Activated CD8-positive, alpha-beta memory T cell treated with anti-CD3 and anti-CD28 coated beads, Interleukin-2, amount 50 U/mL, for 1 hour (primary cell): Measurements from ENCODE around the gene BCDIN3D.
"Not testable (repeated sequence)": the region's sequence is repeated elsewhere in the genome, so short reads cannot be mapped to it uniquely, and the experiment has no call there.

ENCODE experiments used
- DNase-seq: peaks from one replicate; pipeline ENCODE4 v3.0.0-alpha.2; 2020; ENCODE audit errors: extremely low read depth

The BCDIN3D gene

DNA sequence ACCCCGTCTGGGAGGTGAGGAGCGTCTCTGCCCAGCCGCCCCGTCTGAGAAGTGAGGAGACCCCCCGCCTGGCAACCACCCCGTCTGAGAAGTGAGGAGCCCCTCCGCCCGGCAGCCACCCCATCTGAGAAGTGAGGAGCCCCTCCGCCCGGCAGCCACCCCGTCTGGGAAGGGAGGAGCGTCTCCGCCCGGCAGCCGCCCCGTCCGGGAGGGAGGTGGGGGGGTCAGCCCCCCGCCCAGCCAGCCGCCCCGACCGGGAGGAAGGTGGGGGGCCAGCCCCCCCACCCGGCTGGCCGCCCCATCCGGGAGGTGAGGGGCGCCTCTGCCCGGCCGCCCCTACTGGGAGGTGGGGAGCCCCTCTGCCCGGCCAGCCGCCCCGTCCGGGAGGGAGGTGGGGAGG lies 18.0 kb upstream of the BCDIN3D start:
- not testable (repeated sequence) for DNase-seq

DNA sequence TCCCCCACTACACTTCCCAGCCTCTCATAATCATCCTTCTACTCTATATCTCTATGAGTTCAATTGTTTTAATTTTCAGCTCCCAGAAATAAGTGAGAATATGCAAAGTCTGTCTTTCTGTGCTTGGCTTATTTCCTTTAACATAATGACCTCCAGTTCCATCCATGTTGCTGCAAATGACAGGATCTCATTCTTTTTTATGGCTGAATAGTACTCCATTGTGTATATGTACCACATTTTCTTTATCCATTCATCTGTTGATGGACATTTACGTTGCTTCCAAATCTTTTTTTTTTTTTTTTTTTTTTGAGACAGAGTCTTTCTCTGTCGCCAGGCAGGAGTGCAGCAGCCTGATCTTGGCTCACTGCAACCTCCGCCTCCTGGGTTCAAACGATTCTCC lies 13.0 kb upstream of the BCDIN3D start:
- DNase-seq, result not testable (repeated sequence)

DNA sequence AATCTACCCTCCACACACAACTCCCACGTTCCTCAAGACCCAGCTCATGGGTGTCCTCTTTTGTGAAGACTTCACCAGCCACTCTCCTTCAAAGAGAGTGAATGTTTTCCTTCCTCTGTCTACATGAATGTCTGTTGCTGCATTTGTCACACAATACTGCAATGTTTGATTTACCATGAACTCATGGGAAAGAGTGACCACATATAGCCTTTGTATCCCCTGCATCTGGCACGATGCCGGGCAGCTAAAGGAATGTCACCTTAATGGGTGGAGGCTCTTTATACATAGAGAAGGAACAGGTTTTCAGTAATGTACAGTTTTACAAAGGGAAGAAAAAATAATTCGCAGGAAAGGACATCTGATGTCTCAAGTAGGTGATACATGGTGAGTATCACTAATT lies 12.1 kb upstream of the BCDIN3D start:
- no peak for DNase-seq

DNA sequence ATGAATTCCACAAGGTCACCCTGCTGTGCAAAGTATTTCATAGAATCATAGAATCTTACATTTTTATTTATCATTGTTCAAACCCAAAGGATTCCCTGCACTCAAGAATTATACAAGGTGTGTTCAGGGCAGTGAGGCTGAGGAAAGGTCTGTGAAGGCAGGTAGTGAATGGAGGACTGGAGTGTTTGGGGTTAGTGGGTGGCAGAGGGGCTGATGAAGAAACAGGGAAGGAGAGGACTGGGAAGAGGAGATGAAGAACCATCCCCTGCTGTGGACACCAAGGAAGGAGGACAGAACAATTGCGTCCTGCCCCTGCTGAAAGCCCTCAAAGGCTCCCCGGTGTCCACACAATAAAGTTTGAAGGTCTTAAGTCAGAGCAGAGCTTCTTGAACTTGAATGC lies 10.8 kb upstream of the BCDIN3D start:
- no peak for DNase-seq

DNA sequence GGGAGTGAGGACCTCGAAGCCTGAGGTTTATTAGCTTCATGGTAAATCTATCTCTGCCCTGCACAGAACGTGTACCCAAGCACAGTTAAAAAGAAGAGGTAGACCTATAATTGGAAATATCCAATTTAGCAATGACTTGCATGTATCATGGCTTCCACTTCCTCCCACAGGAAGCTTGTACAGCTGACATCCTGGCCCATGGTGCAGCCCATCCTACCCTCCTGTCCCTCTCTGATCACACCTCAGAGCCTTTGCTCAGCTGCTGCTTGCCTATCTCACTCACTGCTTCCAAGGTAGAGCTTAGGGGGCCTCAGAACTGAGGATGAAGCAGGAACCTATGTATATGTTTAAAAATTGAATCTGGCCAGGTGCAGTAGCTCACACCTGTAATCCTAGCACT lies 4.3 kb upstream of the BCDIN3D start:
- no peak for DNase-seq

DNA sequence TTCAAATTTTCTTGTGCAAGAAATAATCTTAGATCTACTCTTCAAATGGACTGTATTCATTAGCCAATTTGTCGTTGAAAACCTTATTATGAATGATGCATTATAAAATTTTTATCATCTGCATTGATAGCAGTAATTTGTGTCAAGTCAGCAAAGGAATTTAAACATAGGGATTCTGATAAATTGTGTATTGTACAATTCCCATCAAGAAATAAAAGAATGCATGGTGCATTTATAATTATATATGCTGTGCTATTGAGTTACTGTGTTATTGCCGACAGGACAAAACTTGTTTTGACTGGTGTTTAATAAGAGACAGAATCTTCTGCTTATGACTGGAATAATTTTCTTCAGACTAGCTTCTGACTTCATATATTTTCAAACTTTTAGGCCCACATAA lies 3.1 kb upstream of the BCDIN3D start:
- DNase-seq, result no peak

DNA sequence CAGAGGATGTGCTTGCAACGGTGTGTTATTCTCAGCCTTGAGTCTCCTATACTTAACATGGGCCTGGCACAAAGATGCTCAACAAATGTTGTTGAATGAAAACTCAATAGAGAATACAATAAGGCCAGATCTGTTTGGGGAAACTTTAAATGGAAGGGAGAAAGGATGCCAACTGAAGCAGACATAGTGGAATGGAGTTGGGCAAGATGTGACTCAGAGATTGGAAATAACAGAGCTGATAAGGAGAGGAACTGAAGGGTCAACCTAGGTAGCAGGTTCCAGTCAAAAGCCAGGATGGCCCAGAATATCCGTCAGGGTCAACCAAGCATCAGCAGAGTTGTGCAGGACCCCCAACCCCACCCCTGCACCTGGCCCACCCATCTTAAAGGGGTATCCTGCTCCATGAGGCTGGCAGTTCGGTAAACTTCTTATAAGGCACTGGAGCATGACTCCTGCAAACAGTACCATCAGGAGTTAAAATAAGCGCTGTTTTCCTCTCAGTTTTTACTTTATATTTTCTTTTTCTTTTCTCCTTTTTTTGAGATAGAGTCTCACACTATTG lies 1.1 kb upstream of the BCDIN3D start:
- DNase-seq, result no peak

DNA sequence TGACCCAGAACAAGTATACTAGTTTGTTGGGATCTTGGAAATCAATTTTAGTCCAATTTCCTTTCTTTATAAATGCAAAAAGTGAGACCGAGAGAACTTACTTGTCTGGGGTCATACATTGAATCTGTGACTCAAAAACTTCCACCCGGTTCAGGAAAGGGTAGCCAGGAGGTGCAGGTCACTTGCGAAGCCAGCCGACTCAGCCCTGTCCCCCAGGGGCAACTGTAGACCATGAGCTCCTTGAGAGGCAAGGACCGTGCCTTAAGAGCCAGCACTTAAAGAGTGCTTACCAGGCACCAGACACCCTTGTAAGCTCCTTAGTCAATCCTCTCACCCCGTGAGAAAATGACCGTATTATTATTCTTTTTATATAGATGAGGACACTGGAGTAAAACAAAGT lies 505 bp upstream of the BCDIN3D start:
- DNase-seq, result no peak

DNA sequence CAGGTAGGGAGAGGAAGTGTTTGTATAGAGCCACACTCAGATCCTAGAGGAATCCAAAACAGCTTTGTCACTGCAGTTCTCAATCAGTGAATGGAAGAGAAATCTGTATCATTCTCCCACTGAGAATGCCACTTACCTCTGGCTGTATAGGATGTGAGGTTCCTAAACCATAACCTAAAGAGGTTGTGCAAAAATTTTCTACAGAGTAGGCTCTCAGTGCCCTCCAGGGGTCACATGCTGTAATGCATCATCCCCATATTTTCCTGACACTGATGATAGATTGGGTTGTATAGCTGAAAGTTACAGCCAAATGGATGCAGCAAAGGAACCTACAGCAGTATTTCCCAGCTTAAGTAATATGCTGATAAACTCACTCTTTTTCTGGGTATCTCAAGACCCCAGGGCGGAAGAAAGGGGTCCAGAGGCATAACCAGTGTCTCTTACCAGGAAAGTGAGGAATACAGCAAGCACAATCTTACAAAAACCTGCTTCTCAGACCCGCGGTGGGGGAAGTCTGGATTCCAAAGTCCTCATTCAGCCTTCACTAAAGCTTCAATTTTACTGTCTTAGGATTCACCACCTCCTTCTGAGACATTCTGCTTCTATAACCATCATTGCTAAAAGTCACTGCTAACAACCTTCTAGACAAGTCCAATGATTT lies 3.8 kb downstream of the BCDIN3D start:
- no peak for DNase-seq

DNA sequence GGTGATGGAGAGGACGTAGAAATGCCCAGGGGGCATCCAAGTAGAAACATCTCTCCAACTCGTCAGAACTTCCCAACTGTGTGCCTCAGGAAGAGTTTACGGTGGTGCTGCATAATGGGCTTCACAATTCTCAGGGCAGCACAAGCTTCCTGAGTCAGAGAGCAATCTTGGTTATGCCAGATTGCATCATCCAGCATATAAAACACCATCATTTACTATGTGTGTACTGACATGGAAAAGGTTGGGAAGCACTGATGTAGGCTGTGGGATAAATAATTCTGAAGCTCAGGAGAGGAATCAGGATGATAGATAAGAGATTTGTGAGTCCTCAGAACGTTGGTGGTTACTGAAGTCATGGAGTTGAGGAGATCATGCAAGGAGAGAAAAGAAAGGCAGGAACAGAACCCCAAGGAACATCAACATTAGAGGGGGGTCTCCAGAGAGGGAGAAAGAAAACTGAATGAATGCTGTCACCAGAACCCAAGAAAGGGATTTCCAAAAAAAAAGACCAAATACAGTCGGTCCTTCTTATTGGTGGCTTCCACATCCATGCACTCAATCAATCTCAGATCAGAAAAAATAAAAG lies 10.0 kb downstream of the BCDIN3D start:
- DNase-seq, result no peak

DNA sequence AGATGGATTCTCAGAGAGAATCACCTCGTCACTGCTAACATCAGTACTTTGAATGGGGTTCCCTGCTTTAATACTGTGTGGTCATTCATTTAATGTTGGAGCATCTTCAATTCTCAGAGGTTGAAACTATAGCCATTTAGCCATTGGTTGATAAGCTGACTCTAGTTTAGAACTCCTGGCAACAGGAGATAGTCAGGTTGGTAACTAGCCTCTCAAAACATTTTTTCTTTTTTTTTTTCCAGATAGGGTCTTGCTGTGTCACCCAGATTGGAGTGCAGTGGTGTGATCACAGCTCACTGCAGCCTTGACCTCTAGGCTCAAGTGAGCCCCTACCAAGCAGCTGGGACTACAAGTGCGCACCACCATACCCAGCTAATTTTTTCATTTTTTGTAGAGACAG lies 11.2 kb downstream of the BCDIN3D start:
- no peak for DNase-seq

DNA sequence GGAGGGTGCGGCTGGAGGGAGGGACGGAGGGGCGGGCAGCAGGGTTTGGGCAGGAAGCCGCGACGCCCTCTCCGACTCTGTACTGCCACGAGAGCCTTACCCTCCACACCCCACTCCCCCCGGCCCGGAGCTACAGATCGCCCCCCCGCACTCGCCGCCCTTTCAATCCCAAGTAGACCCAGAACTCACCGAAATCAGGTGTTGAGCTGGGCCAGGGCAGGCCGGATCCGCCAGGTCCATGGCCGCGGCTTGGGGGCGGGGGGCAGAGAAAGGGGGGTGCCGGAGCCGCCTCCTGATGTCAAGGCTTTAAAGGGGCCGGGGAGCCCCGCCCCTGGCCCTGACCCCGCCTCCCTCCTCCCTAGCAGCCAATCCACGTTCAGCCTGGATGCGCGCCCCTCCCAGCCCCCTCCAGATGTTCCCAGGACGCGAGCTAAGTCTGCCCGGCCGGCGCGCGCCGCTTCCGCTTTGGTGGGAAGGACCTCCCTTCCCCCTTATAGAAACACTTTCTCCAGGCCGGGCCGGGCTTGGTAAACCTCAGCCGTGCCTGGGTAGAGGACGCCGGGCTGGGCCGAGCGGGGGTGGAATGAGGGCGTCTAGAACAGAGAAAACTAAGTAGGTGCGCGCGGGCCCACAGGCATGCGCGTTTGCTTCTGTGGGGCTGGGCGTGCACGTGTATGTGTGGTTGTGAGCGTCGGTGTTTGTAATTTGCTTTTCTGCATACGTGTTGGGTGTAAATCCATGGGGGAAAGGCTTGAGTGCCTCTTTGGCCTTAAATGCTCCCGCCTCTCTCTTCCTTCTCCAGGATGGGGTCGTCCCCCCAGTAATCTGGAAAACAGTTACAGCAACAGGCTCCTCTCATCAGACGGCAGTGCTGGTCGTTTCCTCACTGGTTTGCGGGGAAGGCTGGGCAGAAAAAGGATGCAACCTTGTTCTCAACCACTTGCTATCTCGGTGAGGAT lies 14.5 kb downstream of the BCDIN3D start, which contains the start of gene NCKAP5L:
TSS of gene NCKAP5L (minus strand) at position 281 of the 959 bp plus-strand sequence. CDS start 24,369 bp downstream, outside the sequence.
- DNase-seq, result peak; percentile 77

DNA sequence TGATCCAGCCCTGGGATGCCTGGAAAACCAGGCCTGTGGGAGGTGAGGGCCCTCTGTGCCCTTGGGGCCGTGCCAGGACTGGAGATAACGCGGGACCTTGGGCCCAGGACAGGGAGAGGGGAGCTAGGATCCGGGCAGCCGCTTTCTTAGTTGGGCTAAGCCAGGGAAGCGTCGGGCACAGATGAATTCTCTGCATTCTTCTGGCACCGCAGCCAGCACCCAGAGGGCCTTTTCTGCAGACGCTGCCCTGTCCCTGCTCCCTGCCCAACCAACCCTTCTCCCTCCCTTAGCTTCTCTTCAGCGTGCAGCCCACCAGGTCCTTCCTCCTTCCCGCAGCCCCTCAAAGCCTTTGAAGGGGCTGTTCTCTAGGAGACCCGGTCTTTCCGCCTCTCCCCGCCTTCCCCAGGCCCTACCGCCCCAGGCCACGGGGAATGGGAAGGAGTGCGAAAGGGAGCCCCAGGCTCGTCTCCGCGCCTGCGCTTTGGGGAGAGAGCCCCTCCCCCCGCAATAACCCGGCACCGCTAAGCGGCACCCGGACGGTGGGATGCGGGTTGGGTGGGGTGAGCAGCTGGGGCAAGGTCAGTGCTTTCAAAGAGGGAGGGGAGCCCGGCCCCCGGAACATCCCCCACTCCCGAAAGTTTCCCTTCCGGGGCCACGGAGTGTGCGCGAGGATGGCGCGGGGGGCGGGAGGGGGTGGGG lies 15.4 kb downstream of the BCDIN3D start:
- DNase-seq, result no peak

DNA sequence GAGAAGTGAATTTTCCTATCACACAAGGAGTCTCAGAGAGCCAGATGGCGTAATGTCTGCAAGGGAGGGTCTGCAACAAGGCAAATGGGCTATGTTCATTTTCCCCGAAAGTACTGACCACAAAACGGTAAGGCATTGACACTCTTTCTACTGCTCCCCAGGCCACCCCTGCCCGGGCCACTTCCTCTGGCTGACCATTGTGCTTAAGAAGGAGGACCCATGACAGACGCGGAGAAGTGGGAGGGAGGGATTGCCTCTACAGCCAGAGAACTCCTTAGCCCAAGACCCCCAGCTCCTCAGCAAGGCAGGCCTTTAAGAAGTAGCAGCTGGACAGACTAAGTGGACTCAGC lies 15.9 kb downstream of the BCDIN3D start:
- no peak for DNase-seq

DNA sequence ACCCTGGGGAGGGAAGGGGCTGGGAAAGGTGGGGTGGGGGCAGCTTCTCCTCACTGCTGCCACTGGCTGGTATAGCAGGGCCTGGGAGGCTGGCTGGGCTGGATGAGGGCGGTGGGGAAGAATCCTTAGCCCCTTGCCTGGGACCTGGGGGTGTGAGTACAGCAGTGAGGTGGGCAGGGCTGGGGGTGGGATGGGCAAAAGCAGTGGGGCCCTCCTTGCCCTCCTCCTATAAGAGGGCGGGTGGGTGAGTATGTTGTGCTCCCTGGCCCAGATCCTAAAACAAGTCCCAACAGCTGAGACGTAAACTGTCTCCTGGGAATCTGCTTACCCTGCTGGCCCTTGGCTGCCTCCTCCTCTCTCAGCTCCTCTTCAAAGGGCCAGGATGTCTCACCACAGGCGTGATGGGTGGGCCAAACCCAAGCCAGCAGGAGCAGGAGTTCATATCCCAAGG lies 16.9 kb downstream of the BCDIN3D start:
- DNase-seq, result no peak

DNA sequence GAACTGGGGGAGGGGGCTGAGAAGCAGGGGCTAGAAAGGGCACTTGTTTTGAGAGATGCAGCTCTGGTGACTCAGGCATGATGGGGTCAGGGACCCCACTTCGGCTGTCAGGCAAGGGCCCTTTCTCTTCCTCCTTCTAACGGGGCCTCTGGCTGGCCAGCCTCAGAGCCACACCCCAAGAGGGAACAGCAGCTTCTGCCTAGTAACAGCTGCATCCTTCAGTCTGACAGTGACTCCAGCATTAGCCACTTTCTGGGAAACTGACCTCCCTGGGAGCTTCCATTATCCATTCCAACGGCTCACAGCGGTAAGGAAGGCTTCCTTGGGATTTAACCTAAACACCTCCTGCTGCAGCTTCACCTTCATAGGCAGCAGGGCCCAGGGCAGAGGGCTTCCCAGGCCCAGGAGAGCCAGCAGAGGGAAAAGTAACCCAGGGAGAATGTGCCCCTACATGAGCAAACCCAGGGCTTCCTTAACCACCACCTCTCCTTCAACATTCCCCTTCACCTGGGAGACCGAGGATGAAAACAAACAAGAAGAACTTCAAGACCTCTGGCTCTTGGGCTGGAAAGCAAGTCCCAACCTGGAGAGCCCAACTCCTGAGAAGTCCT lies 17.4 kb downstream of the BCDIN3D start:
- DNase-seq, result no peak

DNA sequence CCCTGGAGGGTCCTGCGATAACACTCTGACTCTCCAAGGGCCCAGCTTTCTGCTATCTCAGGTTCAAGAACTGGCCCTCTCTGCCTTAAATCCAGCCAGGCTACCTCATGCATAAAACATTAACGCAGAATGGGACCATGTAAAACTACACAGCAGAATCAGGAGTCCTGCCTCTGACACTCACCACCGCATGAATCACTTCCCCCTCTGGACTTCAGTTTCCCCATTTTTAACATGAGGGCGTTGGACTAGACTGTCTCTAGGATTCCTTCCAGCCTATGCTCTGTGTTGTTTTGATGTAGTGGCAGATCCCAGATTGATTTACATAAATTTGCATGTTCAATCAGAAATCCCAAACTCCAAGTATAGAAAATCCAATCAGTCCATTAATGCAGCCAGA lies 18.0 kb downstream of the BCDIN3D start:
- DNase-seq, result no peak

DNA sequence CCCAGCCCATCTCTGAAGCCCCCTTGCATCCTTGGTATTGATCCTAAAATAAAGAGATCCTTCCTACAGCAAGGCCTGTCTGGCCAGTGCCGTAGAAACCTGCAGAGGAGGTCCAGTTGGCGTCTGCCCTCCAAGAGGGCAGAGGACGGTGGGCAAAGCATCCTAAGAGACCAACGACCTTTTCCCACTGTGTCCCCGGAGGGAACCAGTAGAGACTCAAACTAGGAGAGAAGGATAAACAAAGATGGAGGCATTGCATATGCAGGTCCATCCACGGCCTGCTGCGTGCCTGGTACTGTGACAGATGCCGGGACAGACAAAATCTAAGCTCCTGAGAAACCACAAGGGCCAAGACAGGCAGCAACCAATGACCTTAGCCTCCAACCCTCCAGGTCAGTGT lies 18.5 kb downstream of the BCDIN3D start:
- DNase-seq, result no peak

DNA sequence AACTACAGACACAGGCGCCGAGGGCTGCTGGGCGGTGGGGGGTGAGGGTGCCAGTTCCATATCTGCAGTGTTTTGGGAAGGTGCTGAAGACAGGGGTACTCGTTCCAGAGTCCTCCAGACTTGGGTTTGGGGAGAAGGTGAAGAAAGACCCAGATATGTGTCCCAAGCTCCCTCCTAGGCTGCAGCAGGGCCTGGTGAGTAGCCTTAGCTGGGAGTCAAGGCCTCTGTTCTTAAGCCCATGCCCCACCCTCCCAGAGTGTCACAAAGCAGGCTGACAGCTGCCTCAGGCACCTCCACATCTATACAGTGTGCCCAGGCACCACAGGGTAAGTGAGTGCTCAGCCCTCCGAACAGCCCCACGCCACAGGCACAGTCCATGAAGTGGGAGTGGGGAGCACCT lies 19.0 kb downstream of the BCDIN3D start:
- no peak for DNase-seq

DNA sequence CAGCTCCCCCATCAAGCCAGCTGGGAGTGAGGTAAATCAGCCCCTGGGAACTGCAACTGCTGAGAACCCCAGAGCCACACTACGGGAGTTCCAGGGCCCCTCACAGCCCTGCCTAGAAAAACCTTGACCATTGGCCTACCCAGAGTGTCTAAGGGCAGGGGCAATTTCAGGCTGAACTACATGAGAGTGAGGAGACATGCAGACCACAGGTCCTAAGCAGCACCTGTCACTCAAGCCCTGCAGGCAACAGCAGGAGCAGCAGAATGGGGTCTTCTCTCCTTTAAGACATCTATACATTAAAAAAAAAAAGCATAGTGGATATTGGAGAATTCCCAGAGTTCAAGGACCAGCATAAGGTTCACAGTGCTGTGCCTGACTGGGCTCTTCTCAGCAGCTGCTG lies 19.6 kb downstream of the BCDIN3D start:
- DNase-seq, result no peak
